ENCODE data around the gene AKAP6. TPM values are rescaled to one million over a fixed set of nuclear protein-coding genes. Genes with fewer than 3 reads are reported as not detected.

Gene AKAP6
- total RNA-seq, 4 donors from 2014 or later, result 2.0 to 11.0 (median 4.2) TPM

GRCh38 chr14:32405856-32406255, 76.8 kb downstream of the AKAP6 start:
- Histone ChIP-seq H3K4me1 (no peaks in the 10 kb centered on the region), H3K27me3 (no peaks in the 10 kb centered on the region), H3K27ac (no peak overlapping the region), H3K9me3 (no peaks in the 10 kb centered on the region), H3K4me3 (no peak overlapping the region), H3K36me3 (no peaks in the 10 kb centered on the region)
- TF ChIP-seq POLR2AphosphoS5 (IDR thresholded peaks at IDR 0.05) (no peak), POLR2A (IDR thresholded peaks at IDR 0.05) (no peak), CTCF (IDR thresholded peaks at IDR 0.05) (no peak), EP300 (IDR thresholded peaks at IDR 0.05) (no peak)
- DNase-seq (ENCODE audit: low spot score in 2 of 2), result no peak
- WGBS, result 88% methylated on average over 2 of the region's 2 CpGs

GRCh38 chr14:32407130-32407529, 78.0 kb downstream of the AKAP6 start:
- H3K9me3 ChIP-seq, result no peaks in the 10 kb centered on the region
- no peaks in the 10 kb centered on the region for H3K36me3 ChIP-seq
- H3K27me3 ChIP-seq, result no peaks in the 10 kb centered on the region
- no peak overlapping the region for H3K27ac ChIP-seq
- 80% methylated on average over 1 of the region's 1 CpG for WGBS
- no peak overlapping the region for H3K4me3 ChIP-seq
- no peak for DNase-seq (ENCODE audit: low spot score in 2 of 2)
- TF ChIP-seq POLR2A (IDR thresholded peaks at IDR 0.05), result no peak
- no peak for TF ChIP-seq CTCF (IDR thresholded peaks at IDR 0.05)
- TF ChIP-seq EP300 (IDR thresholded peaks at IDR 0.05), result no peak
- no peak for TF ChIP-seq POLR2AphosphoS5 (IDR thresholded peaks at IDR 0.05)
- H3K4me1 ChIP-seq, result no peaks in the 10 kb centered on the region

- no peaks in the 10 kb centered on the region for H3K36me3 ChIP-seq
- no peaks in the 10 kb centered on the region for H3K4me1 ChIP-seq
- no peaks in the 10 kb centered on the region for H3K27me3 ChIP-seq
- 51% methylated on average over 3 of the region's 3 CpGs for WGBS
- DNase-seq (ENCODE audit: low spot score in 2 of 2), result no peak
- H3K9me3 ChIP-seq, result no peaks in the 10 kb centered on the region
- H3K27ac ChIP-seq, result no peak overlapping the region
- no peak for TF ChIP-seq CTCF (IDR thresholded peaks at IDR 0.05)
- no peak for TF ChIP-seq EP300 (IDR thresholded peaks at IDR 0.05)
- TF ChIP-seq POLR2AphosphoS5 (IDR thresholded peaks at IDR 0.05), result no peak
- no peak for TF ChIP-seq POLR2A (IDR thresholded peaks at IDR 0.05)
- no peak overlapping the region for H3K4me3 ChIP-seq
These were observed 78.9 kb downstream of the AKAP6 start for GRCh38 chr14:32408018-32408417.

GRCh38 chr14:32412103-32412502, 83.0 kb downstream of the AKAP6 start:
- Histone ChIP-seq H3K27ac (no peak overlapping the region), H3K4me1 (no peaks in the 10 kb centered on the region), H3K4me3 (no peak overlapping the region), H3K27me3 (no peaks in the 10 kb centered on the region), H3K36me3 (no peaks in the 10 kb centered on the region), H3K9me3 (no peaks in the 10 kb centered on the region)
- no peak for DNase-seq (ENCODE audit: low spot score in 2 of 2)
- 95% methylated on average over 1 of the region's 1 CpG for WGBS
- TF ChIP-seq EP300 (IDR thresholded peaks at IDR 0.05) (no peak), POLR2AphosphoS5 (IDR thresholded peaks at IDR 0.05) (no peak), CTCF (IDR thresholded peaks at IDR 0.05) (no peak), POLR2A (IDR thresholded peaks at IDR 0.05) (no peak)

- 77% methylated on average over 2 of the region's 2 CpGs for WGBS
- TF ChIP-seq CTCF (IDR thresholded peaks at IDR 0.05) (no peak), EP300 (IDR thresholded peaks at IDR 0.05) (no peak), POLR2AphosphoS5 (IDR thresholded peaks at IDR 0.05) (no peak), POLR2A (IDR thresholded peaks at IDR 0.05) (no peak)
These were observed 83.4 kb downstream of the AKAP6 start for GRCh38 chr14:32412532-32412931.

More at GRCh38 chr14:32412532-32412931, 83.4 kb downstream of the AKAP6 start:
- Histone ChIP-seq H3K4me3 (no peak overlapping the region), H3K9me3 (no peaks in the 10 kb centered on the region), H3K27me3 (no peaks in the 10 kb centered on the region), H3K36me3 (no peaks in the 10 kb centered on the region), H3K4me1 (no peaks in the 10 kb centered on the region), H3K27ac (no peak overlapping the region)
- no peak for DNase-seq (ENCODE audit: low spot score in 2 of 2)
